ENCODE results near the gene CCSER1.

GRCh38 chr4:90317785-90318184, 190.6 kb downstream of the CCSER1 start:
- no peak for TF ChIP-seq CTCF (conservative IDR thresholded peaks at IDR 0.05; ENCODE audit: low read length)
- no peak for TF ChIP-seq EZH2phosphoT487 (IDR thresholded peaks at IDR 0.05; ENCODE audit: borderline replicate concordance, low read depth, low read length)
